Measurements from ENCODE around the gene EEF1AKMT1. TPM values are rescaled to one million over a fixed set of nuclear protein-coding genes. Genes with fewer than 3 reads are reported as not detected.

EEF1AKMT1 gene
- 10 to 100 TPM; 20.1 to 21.5 TPM for total RNA-seq
- 13.9 TPM for polyA plus RNA-seq

DNA sequence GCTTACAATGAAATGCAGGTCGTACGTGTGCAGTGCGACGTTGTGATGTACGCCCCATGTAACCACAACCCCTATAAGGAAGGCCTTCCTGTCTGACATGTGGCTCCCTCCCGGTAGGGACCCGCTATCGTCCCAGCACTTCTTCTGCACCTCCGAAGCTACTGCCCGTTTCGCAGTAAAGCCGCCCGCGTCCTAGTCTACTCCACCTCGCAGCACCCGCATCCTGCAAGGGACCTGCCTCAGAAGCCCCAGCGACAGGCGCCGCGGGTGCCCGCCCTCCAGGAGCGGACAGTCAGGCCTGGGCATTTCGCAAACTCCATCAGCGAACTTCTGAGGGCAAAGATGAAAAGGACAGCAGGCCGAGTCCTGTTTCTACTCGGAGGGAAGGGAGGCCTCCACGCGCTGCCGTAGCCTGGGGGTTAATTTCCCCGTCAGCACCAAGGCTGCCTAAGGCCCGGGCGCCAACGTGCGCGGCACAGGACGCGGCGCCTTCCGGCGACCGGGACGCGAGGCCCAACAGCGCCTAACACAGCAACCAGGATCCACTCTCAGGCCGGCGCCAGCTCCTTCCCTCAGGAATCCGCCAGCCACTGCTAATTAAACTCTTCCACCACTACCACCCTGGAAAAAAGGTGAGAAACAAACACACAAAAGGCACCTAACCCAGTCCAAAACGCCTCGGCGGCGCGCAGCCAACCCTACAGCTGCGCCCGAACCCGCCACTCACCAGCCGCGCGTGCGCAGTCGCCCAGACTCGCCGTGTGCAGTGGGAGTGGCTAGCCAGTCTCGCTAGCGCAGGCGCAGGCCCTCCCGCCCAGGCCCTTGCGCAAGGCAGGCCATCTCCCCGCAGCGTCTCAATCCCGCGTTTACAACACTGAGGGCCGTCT is at the start of gene EEF1AKMT1:
EEF1AKMT1 (minus strand) TSS at position 768 of the 887 bp plus-strand sequence. CDS start 16,363 bp downstream, outside the sequence.
- Mint-ChIP-seq H3K36me3 (peaks cover 9 to 30% (median 21%) of the 10 kb centered on the region in 3 donors), H3K27ac (peak within 1 kb of the TSS; percentile 96 to 100 (median 98)), H3K9me3 (peaks cover 2 to 13% (median 10%) of the 10 kb centered on the region in 5 donors), H3K4me1 (peaks cover 21 to 45% (median 38%) of the 10 kb centered on the region in 3 donors), H3K4me3 (peak within 1 kb of the TSS; percentile 85 to 97 (median 92)), H3K27me3 (no peaks in the 10 kb centered on the region)
- H3K27me3 ChIP-seq (ENCODE audit: insufficient read depth, low read length, poor library complexity, severe bottlenecking), result no peaks in the 10 kb centered on the region
- H3K9me3 ChIP-seq (ENCODE audit: low read length), result no peaks in the 10 kb centered on the region
- POLR2A ChIA-PET, result interaction anchor here (0.6 to 2.7 kb wide), 5 partner anchors 9 to 684 kb away, joined by 3 to 9 read pairs (median 3); partner anchors contain the start of gene IL17D
- CTCF ChIA-PET, result interaction anchor here (1.1 to 1.8 kb wide), 2 partner anchors 14 to 69 kb away, joined by 3 to 5 read pairs; partner anchors contain the start of gene IL17D
- H3K36me3 ChIP-seq (ENCODE audit: insufficient read depth, low read length), result no peaks in the 10 kb centered on the region
- peak within 1 kb of the TSS; percentile 92 for H3K27ac ChIP-seq (ENCODE audit: low read depth, low read length)
- peaks cover 19% of the 10 kb centered on the region for H3K4me1 ChIP-seq (ENCODE audit: insufficient read depth, low read length)
- peak within 1 kb of the TSS; percentile 85 for H3K4me3 ChIP-seq (ENCODE audit: low read length)
- DNase-seq, result peak; percentile 91 to 95 (median 92)

DNA sequence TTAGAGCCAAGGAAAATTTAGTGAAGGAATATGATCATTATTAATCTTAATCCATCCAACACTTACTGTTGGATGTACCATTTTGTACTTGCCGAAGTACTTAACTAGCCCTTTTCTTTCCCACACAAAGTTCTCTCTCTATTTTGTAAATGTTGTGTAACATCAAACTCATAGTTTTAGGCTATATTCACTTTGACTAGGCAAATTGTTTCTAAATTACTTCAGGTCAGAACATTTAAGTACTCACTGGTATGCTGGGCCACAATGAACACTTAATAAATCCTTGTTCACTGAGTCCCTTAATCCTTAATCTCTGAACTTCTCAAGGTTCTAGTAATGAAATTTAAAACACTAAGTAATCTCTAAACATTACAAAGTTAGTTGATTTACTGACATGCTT is 49.3 kb upstream of the EEF1AKMT1 start:
- Histone ChIP-seq H3K4me1 (ENCODE audit: insufficient read depth, low read length) (no peaks in the 10 kb centered on the region), H3K36me3 (ENCODE audit: insufficient read depth, low read length) (peaks cover 4% of the 10 kb centered on the region), H3K27me3 (ENCODE audit: insufficient read depth, low read length, poor library complexity, severe bottlenecking) (no peaks in the 10 kb centered on the region), H3K4me3 (ENCODE audit: low read length) (no peak overlapping the region), H3K9me3 (ENCODE audit: low read length) (no peaks in the 10 kb centered on the region), H3K27ac (ENCODE audit: low read depth, low read length) (no peak overlapping the region)
- DNase-seq, result no peak
- ChIA-PET CTCF (no interaction called here), POLR2A (interaction anchor here (0.5 kb wide), 1 partner anchor 301 kb away, joined by 5 read pairs; no protein-coding TSS in a partner anchor)
- no peak overlapping the region for H3K4me3 Mint-ChIP-seq
- H3K27me3 Mint-ChIP-seq, result no peaks in the 10 kb centered on the region
- peaks cover 0 to 41% (median 5%) of the 10 kb centered on the region in 3 donors for H3K36me3 Mint-ChIP-seq
- no peaks in the 10 kb centered on the region for H3K9me3 Mint-ChIP-seq
- H3K4me1 Mint-ChIP-seq, result peaks cover 2 to 6% (median 4%) of the 10 kb centered on the region in 3 donors
- no peak overlapping the region for H3K27ac Mint-ChIP-seq

DNA sequence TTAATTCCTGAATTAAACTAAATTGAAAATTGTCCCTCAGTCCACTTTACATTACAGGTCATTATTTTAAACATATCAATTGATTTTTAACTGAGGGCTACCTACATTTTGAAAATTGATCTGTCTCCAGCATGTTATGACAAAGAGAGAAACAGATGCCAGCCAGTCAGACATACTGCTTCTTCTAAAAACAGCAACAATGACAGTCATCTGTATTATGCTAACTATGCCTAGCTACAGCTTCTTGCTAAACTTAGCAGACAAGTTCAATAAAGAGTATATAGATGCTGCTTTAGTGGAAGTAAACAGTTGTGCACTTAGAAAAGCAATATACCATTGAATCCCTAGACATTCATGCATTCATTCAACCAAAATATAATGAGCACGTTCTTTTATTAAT is 48.6 kb upstream of the EEF1AKMT1 start:
- H3K4me1 ChIP-seq (ENCODE audit: insufficient read depth, low read length), result no peaks in the 10 kb centered on the region
- no peak overlapping the region for H3K4me3 ChIP-seq (ENCODE audit: low read length)
- Mint-ChIP-seq H3K4me1 (peaks cover 2 to 6% (median 4%) of the 10 kb centered on the region in 3 donors), H3K27me3 (no peaks in the 10 kb centered on the region), H3K27ac (no peak overlapping the region), H3K9me3 (no peaks in the 10 kb centered on the region), H3K4me3 (no peak overlapping the region), H3K36me3 (peaks cover 0 to 45% (median 5%) of the 10 kb centered on the region in 3 donors)
- H3K27me3 ChIP-seq (ENCODE audit: insufficient read depth, low read length, poor library complexity, severe bottlenecking), result no peaks in the 10 kb centered on the region
- no peak for DNase-seq
- peaks cover 4% of the 10 kb centered on the region for H3K36me3 ChIP-seq (ENCODE audit: insufficient read depth, low read length)
- no peak overlapping the region for H3K27ac ChIP-seq (ENCODE audit: low read depth, low read length)
- CTCF ChIA-PET, result no interaction called here
- no peaks in the 10 kb centered on the region for H3K9me3 ChIP-seq (ENCODE audit: low read length)
- POLR2A ChIA-PET, result no interaction called here

DNA sequence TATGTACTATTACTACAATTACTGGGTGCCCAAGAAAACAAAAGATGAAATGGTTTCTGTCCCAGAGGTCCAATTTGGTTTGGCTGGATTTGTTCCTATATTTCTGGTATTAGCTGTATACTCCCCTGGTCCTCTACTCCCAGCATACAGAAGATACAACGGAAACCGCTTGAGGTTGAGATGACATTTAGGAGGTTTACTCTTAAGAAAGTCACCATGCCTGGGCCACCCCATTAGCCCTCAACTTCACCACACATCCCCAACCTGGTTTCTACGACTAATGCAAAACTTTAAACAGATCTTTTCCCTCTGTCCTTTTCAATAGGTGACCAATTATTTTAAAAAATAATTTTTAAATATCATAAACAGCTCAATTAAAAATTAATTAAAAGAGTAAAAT is 46.0 kb upstream of the EEF1AKMT1 start:
- Mint-ChIP-seq H3K4me1 (peaks cover 2 to 5% (median 4%) of the 10 kb centered on the region in 3 donors), H3K9me3 (no peaks in the 10 kb centered on the region)
- CTCF ChIA-PET, result interaction anchor here (1.1 kb wide), 1 partner anchor 9 kb away, joined by 5 read pairs; no protein-coding TSS in a partner anchor

DNA sequence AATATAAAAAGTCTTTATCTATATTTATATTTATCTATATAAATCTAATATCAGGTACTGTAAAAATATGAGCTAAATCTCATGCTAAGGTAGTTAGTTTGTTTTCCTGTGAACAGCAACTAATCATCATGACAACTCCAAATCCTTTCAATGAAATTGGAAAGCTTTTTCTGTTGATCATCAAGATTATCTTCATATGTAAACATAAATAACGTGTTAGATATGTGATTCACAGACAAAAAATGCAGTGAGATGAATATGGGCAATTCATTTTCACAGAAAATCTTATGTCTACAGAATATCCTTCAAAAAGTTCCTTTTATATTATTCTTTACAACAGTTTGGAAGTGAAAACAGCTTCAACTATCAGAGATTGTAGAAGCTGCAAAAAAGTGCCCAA is 41.7 kb upstream of the EEF1AKMT1 start:
- POLR2A ChIA-PET, result no interaction called here
- H3K36me3 ChIP-seq (ENCODE audit: insufficient read depth, low read length), result no peaks in the 10 kb centered on the region
- Mint-ChIP-seq H3K27ac (no peak overlapping the region), H3K36me3 (peaks cover 5 to 59% (median 7%) of the 10 kb centered on the region in 3 donors), H3K4me1 (peaks cover under 1 to 14% (median 6%) of the 10 kb centered on the region in 3 donors), H3K9me3 (no peaks in the 10 kb centered on the region), H3K4me3 (no peak overlapping the region), H3K27me3 (no peaks in the 10 kb centered on the region)
- no peak overlapping the region for H3K27ac ChIP-seq (ENCODE audit: low read depth, low read length)
- no peaks in the 10 kb centered on the region for H3K9me3 ChIP-seq (ENCODE audit: low read length)
- H3K4me3 ChIP-seq (ENCODE audit: low read length), result no peak overlapping the region
- peaks cover 3% of the 10 kb centered on the region for H3K4me1 ChIP-seq (ENCODE audit: insufficient read depth, low read length)
- CTCF ChIA-PET, result interaction anchor here (2.0 kb wide), 1 partner anchor 13 kb away, joined by 7 read pairs; no protein-coding TSS in a partner anchor
- no peak for DNase-seq
- no peaks in the 10 kb centered on the region for H3K27me3 ChIP-seq (ENCODE audit: insufficient read depth, low read length, poor library complexity, severe bottlenecking)

More for the DNA sequence above, 46.0 kb upstream of the EEF1AKMT1 start:
- Mint-ChIP-seq H3K4me3 (no peak overlapping the region), H3K36me3 (peaks cover 0 to 51% (median 4%) of the 10 kb centered on the region in 3 donors), H3K27me3 (no peaks in the 10 kb centered on the region), H3K27ac (no peak overlapping the region)
- Histone ChIP-seq H3K9me3 (ENCODE audit: low read length) (no peaks in the 10 kb centered on the region), H3K36me3 (ENCODE audit: insufficient read depth, low read length) (peaks cover 4% of the 10 kb centered on the region), H3K4me3 (ENCODE audit: low read length) (no peak overlapping the region), H3K27me3 (ENCODE audit: insufficient read depth, low read length, poor library complexity, severe bottlenecking) (no peaks in the 10 kb centered on the region), H3K27ac (ENCODE audit: low read depth, low read length) (no peak overlapping the region), H3K4me1 (ENCODE audit: insufficient read depth, low read length) (peaks cover 3% of the 10 kb centered on the region)
- DNase-seq, result no peak
- POLR2A ChIA-PET, result no interaction called here

DNA sequence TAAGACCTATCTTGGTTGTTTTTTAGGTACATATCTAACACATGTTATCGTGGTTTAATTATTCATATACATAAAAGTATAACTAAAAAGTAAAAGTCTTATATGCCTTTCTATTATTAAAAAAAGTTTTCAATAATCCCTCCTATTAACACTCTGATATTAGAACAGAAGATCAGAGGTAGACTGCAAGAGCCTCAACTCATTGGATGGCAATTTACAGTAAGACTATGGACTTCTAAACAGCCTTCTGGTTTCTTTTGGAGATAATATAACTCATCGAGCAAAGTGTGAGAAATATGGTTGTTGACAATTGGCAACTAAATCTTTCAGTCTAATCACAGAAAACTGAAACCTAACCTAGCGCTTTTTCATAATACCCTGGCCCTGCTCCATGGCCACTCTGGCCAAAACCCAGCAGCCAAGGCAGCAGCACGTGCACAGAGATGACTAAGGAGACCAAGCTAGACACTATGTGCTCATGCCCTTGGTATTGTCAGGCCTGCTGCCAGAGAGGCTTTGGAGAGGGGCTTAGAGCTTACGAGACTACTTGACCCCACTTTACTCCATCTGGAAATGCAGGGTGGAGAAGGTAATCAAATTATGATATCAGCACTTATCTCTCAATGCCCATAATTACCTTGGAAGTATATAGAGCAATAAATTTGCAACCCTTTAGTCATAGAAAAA is 40.6 kb upstream of the EEF1AKMT1 start:
- H3K4me1 ChIP-seq (ENCODE audit: insufficient read depth, low read length), result peaks cover 3% of the 10 kb centered on the region
- Mint-ChIP-seq H3K9me3 (no peaks in the 10 kb centered on the region), H3K4me3 (no peak overlapping the region), H3K4me1 (peaks cover 0 to 14% (median 6%) of the 10 kb centered on the region in 3 donors), H3K27ac (no peak overlapping the region), H3K27me3 (no peaks in the 10 kb centered on the region), H3K36me3 (peaks cover 6 to 60% (median 7%) of the 10 kb centered on the region in 3 donors)
- no peak for DNase-seq
- no peak overlapping the region for H3K27ac ChIP-seq (ENCODE audit: low read depth, low read length)
- H3K27me3 ChIP-seq (ENCODE audit: insufficient read depth, low read length, poor library complexity, severe bottlenecking), result no peaks in the 10 kb centered on the region
- H3K4me3 ChIP-seq (ENCODE audit: low read length), result no peak overlapping the region
- peaks cover 4% of the 10 kb centered on the region for H3K36me3 ChIP-seq (ENCODE audit: insufficient read depth, low read length)
- ChIA-PET CTCF (no interaction called here), POLR2A (no interaction called here)
- H3K9me3 ChIP-seq (ENCODE audit: low read length), result no peaks in the 10 kb centered on the region

- no peaks in the 10 kb centered on the region for H3K9me3 ChIP-seq (ENCODE audit: low read length)
- Mint-ChIP-seq H3K4me1 (peaks cover 0 to 14% (median 6%) of the 10 kb centered on the region in 3 donors), H3K27me3 (no peaks in the 10 kb centered on the region), H3K36me3 (peaks cover 12 to 63% (median 12%) of the 10 kb centered on the region in 3 donors), H3K9me3 (no peaks in the 10 kb centered on the region), H3K27ac (peak overlapping the region in 2 of 8 donors; percentile 72 to 89), H3K4me3 (no peak overlapping the region)
- no peak overlapping the region for H3K27ac ChIP-seq (ENCODE audit: low read depth, low read length)
- POLR2A ChIA-PET, result no interaction called here
- H3K4me3 ChIP-seq (ENCODE audit: low read length), result no peak overlapping the region
- no peak for DNase-seq
- CTCF ChIA-PET, result no interaction called here
- H3K4me1 ChIP-seq (ENCODE audit: insufficient read depth, low read length), result peaks cover 3% of the 10 kb centered on the region
- no peaks in the 10 kb centered on the region for H3K27me3 ChIP-seq (ENCODE audit: insufficient read depth, low read length, poor library complexity, severe bottlenecking)
- H3K36me3 ChIP-seq (ENCODE audit: insufficient read depth, low read length), result peaks cover 18% of the 10 kb centered on the region
Observed at GRCh38 chr13:20812890-20813289, 39.1 kb upstream of the EEF1AKMT1 start.
